C4-2B (cell line): ENCODE results near the gene QRICH2.
"Not testable (repeated sequence)": the region's sequence is repeated elsewhere in the genome, so short reads cannot be mapped to it uniquely, and the experiment has no call there.

ENCODE experiments used
- ZFX ChIP-seq: fragments of 450-650 bp; IDR thresholded peaks from 2 replicates; pipeline ENCODE4 v1.6.1; 2017
- TF ChIP-seq, protein P1 (sequence below): fragments of 450-650 bp; conservative IDR thresholded peaks from 2 replicates; pipeline ENCODE4 v1.5.1; 2017; ENCODE audit warnings: mild to moderate bottlenecking

DNA sequence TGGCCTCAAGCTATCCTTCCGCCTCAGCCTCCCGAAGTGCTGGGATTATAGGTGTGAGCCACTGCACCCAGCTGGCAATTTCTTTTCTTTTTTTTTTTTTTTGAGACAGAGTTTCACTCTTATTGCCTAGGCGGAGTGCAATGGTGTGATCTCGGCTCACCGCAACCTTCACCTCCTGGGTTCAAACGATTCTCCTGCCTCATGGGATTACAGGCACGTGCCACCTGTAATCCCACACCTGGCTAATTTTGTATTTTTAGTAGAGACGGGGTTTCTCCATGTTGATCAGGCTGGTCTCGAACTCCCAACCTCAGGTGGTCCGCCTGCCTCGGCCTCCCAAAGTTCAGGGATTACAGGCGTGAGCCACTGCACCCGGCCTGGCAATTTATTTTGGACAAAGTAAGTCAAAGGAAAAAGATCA, 40.5 kb downstream of the QRICH2 start:
- TF ChIP-seq, protein P1, sequence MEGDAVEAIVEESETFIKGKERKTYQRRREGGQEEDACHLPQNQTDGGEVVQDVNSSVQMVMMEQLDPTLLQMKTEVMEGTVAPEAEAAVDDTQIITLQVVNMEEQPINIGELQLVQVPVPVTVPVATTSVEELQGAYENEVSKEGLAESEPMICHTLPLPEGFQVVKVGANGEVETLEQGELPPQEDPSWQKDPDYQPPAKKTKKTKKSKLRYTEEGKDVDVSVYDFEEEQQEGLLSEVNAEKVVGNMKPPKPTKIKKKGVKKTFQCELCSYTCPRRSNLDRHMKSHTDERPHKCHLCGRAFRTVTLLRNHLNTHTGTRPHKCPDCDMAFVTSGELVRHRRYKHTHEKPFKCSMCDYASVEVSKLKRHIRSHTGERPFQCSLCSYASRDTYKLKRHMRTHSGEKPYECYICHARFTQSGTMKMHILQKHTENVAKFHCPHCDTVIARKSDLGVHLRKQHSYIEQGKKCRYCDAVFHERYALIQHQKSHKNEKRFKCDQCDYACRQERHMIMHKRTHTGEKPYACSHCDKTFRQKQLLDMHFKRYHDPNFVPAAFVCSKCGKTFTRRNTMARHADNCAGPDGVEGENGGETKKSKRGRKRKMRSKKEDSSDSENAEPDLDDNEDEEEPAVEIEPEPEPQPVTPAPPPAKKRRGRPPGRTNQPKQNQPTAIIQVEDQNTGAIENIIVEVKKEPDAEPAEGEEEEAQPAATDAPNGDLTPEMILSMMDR, result not testable (repeated sequence)
- TF ChIP-seq ZFX, result not testable (repeated sequence)
